OCI-M1 (cell line): Measurements from ENCODE around the gene SUN1.
"Not testable (repeated sequence)": the region's sequence is repeated elsewhere in the genome, so short reads cannot be mapped to it uniquely, and the experiment has no call there.

Source experiments
- DNase-seq: peaks from one replicate; lab custom pipeline; 2025; lab: John Stamatoyannopoulos, UW

The SUN1 gene

DNA sequence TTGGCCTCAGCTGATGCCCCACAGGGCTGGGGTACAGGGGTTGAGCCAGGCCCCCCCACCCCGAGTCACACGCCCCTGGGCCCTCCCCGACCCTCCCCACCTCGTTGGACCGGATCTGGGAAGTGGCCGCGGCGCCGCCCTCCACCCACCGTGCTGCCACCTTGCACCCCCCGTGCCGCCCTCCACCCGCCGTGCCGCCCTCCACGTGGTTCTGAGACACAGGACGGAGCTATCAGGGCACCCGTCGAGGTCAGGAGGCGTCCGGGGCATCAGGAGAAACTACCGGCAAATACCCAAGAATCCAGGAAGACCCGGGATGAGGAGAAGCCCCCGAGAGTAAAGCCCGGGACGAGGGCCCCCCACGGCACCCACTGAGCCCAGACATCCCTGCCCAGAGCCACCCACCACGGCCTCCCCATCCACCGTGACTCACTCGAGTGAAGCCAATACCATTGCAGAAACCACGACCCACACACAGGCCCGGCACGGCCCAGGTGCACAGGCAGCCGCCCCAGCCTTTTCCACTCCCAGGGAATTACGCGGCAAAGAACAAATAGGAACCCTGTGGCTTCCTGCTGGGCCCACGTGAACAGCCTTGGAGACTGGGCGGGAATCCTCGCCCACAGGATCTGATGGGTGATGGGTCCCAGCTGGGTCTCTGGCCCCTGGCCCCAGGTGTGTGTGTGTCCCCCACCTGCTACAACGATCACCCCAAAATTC lies 88.2 kb downstream of the SUN1 start:
- DNase-seq: no peak

DNA sequence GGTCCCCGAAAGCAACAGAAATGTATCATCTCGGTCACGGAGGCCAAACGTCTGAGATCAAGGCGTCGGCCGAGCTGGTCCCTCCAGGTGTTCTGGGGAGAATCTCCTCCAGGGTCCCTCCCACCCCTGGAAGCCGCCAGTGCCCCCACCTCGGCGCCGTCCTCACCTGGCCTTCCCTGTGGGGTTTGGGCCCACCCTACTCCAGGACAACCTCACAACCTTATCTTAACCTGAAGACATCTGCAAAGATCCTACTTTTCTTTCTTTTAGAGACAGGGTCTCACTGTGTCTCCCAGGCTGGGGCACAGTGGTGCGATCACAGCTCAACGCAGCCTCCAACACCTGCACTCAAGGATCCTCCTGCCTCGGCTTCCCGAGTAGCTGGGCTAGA lies 88.8 kb downstream of the SUN1 start:
- DNase-seq: no peak

DNA sequence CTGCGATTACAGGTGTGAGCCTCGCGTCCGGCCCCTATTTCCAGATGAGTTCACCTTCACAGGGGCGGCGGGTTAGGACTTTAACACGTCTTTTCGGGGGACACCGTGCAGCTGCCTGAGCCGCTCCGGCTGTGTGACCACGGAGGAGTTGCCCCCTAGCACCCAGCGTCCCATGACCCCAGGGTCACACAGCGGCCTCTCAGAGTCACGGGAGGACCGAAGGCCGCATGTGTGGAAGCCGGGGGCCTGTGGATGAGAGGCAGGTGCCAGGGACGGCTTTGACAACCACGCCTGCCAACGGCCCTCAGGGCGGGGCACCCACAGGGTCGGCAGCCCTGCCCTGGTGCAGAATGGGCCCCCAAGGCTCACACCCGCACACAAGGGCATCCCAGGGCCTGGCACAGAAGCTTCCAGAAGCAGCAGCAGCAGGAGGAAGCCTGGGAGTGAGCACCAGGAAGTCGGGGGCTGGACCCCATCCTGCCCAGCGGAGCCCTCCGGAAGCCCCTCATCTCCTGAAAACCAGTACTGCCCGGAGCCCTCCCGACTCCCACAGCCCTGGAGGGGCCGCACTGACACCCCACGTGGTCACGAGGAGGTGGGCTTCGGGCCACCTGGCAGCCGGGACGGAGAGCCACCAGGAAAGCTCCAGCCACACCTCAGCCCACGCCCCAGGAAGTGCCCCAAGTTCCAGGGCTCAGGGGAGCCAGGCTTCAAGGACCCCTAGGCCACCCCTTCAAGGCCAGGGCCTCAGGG lies 89.5 kb downstream of the SUN1 start:
- no peak for DNase-seq

DNA sequence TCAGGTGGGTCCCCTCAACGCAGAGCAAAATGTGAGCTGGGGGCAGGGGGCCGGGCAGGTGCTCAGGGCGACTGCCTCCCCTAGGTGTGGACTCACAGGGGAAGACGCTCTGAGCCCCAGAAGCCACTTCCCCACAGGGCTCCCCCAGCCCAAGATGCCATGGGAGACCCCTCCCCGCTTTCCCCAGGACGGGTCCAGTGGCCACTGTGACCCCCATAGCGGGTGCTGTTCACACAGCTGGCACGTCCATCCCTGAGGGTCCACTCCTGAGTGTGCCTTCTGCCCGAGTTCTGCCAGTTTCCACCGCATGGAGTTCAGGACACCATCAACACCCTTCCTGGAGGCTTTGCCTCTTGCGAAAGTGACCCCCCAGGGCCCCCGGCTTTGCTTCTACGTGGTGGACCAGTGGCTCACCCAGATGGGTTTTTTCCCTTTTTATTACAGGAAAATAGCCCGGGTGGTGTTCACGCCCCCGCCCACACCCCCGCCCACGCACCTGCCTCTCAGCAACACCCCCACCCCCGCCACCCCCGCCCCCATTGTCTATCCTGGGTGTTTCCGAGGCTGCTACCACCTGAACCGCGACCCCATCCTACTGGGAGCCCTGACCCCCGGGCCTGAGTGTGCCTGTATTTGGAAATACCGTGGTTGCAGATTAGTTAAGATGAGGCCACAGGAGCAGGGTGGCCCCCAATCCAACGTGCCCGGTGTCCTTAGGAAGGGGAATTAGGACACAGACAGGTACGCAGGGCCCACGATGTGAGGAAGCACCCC lies 90.2 kb downstream of the SUN1 start:
- no peak for DNase-seq

DNA sequence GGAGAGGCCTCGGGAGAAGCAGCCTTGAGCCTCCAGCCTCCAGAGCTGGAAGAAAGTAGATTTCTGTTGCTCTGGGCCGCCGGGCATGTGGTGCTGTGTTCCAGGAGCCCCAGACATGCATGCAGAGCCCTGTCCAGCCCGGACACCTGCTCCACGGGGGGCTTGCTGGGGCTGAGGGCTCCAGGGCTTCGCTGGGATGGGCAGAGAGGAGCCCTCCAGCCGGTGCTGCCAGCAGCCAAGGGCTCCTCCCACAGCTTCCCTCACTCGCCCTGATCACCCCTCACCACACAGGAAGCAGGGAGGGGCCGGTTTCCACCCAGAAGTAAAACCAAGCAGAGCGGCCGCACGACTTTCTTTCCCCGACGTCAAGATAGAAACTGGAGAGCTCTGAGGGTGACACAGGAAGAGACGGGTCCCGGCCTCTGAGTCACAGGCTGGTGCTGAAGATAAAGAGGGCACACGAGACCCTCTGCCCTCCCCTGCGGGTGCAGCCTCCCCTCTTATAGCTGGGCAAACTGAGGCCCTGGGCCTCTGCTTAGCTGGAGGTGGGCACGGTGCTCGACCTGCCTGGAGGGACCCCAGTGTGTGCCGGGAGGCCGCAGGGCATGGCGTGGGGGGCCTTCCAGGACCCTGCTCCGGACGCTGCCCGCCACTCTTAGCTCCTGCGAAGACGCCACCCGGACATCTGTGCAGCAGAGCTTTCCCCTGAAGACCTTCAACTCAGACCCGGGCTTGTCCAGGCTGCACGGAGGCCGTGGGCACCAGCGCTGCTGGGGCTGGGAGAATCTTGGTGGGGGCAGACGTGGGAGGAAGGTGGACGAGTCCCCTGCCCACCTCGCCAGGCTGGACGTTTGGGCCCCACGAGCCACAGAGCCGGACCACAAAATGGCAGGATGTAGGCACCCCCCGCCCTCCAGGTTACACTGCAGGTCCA lies 91.1 kb downstream of the SUN1 start:
- DNase-seq: peak; percentile 79

DNA sequence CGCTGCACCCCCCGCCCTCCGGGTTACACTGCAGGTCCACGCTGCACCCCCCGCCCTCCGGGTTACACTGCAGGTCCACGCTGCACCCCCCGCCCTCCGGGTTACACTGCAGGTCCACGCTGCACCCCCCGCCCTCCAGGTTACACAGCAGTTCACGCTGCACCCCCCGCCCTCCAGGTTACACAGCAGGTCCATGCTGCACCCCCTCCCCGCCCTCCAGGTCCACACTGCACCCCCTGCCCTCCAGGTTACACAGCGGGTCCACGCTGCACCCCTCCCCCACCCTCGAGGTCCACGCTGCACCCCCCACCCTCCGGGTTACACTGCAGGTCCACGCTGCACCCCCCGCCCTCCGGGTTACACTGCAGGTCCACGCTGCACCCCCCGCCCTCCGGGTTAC lies 91.8 kb downstream of the SUN1 start:
- DNase-seq: not testable (repeated sequence)
